IMR-90 (cell line): ENCODE measurements around the gene PKHD1. TPM values are rescaled to one million over a fixed set of nuclear protein-coding genes. Genes with fewer than 3 reads are reported as not detected.

Source experiments
- ATAC-seq: fragments of 200-7000 bp; cut with Tn5 transposase; 2 replicates; pipeline ENCODE4 v1.9.1; 2020; ENCODE audit warnings: low read depth, mild to moderate bottlenecking, moderate library complexity
- BruUV-seq: library from RNA; stranded (reverse); fragments of 400-500 nt; replicated peaks from 2 replicates; lab custom pipeline; 2021; lab: Mats Ljungman, UMichigan
- CTCF ChIA-PET: fragments of 300-600 bp; formaldehyde crosslinking; extraction: SDS; loops from one replicate; lab custom pipeline; 2021; ENCODE audit warnings: antibody characterized with exemption; lab: Yijun Ruan, JAX
- POLR2A ChIA-PET: fragments of 300-600 bp; sonication (Branson Sonifier 250); formaldehyde crosslinking; loops from one replicate; lab custom pipeline; 2022; ENCODE audit warnings: antibody characterized with exemption; ENCODE audit not compliant: unreplicated experiment; lab: Charles Lee
- DNase-seq: peaks from one replicate; pipeline ENCODE4 v3.0.0; 2013
- H2AFZ ChIP-seq: replicated peaks from 2 replicates; pipeline ENCODE3; 2013; ENCODE audit warnings: low read length, mild to moderate bottlenecking; ENCODE audit not compliant: poor library complexity
- H2AK5ac ChIP-seq: 2 replicates; pipeline ENCODE4 v1.6.1; 2013; ENCODE audit warnings: low read depth, low read length, inconsistent platforms
- H2AK9ac ChIP-seq: replicated peaks from 2 replicates; pipeline ENCODE3; 2013; ENCODE audit warnings: mild to moderate bottlenecking, low read depth, low read length, moderate library complexity; ENCODE audit not compliant: poor library complexity
- H2BK120ac ChIP-seq: 2 replicates; pipeline ENCODE4 v1.6.1; 2013; ENCODE audit warnings: low read depth, low read length, inconsistent platforms
- H2BK15ac ChIP-seq: 3 replicates; pipeline ENCODE4 v1.6.1; 2013; ENCODE audit warnings: low read depth, low read length, inconsistent platforms
- H2BK20ac ChIP-seq: 2 replicates; pipeline ENCODE4 v1.6.1; 2013; ENCODE audit warnings: low read depth, mild to moderate bottlenecking, inconsistent platforms, low read length, moderate library complexity
- H2BK5ac ChIP-seq: 2 replicates; pipeline ENCODE4 v1.6.1; 2013; ENCODE audit warnings: mild to moderate bottlenecking, low read depth, low read length, inconsistent platforms; ENCODE audit not compliant: poor library complexity, severe bottlenecking
- H3K14ac ChIP-seq: replicated peaks from 2 replicates; pipeline ENCODE4 v1.6.1; 2013; ENCODE audit warnings: low read depth, low read length, inconsistent platforms
- H3K18ac ChIP-seq: 2 replicates; pipeline ENCODE4 v1.6.1; 2013; ENCODE audit warnings: low read depth, low read length, control low read depth
- H3K23ac ChIP-seq: 2 replicates; pipeline ENCODE4 v1.6.1; 2013; ENCODE audit warnings: low read depth, low read length, inconsistent platforms
- H3K27ac ChIP-seq: 2 replicates; pipeline ENCODE4 v1.5.1; 2013; ENCODE audit warnings: mild to moderate bottlenecking, control low read depth, low read length; ENCODE audit not compliant: insufficient read depth
- H3K27me3 ChIP-seq: 2 replicates; pipeline ENCODE4 v1.6.1; 2013; ENCODE audit warnings: low read length; ENCODE audit not compliant: control insufficient read depth, insufficient read depth
- H3K36me3 ChIP-seq: 2 replicates; pipeline ENCODE4 v1.6.1; 2013; ENCODE audit warnings: low read length, mixed read lengths; ENCODE audit not compliant: control insufficient read depth, insufficient read depth
- H3K4ac ChIP-seq: 2 replicates; pipeline ENCODE4 v1.6.1; 2013; ENCODE audit warnings: low read depth, low read length, inconsistent platforms
- H3K4me1 ChIP-seq: 2 replicates; pipeline ENCODE4 v1.6.1; 2013; ENCODE audit warnings: low read length, mixed read lengths; ENCODE audit not compliant: control insufficient read depth, insufficient read depth
- H3K4me2 ChIP-seq: 2 replicates; pipeline ENCODE4 v1.6.1; 2013; ENCODE audit warnings: low read depth, mild to moderate bottlenecking, control low read depth, low read length, moderate library complexity
- H3K4me3 ChIP-seq: 2 replicates; pipeline ENCODE4 v1.5.1; 2013; ENCODE audit warnings: low read depth, mild to moderate bottlenecking, control low read depth, low read length, moderate library complexity; ENCODE audit not compliant: insufficient read depth
- H3K56ac ChIP-seq: 2 replicates; pipeline ENCODE4 v1.6.1; 2013; ENCODE audit warnings: low read length, inconsistent platforms; ENCODE audit not compliant: insufficient read depth; ENCODE audit errors: extremely low read depth
- H3K79me1 ChIP-seq, 2 experiments: 2 replicates each; pipeline ENCODE4 v1.6.1; 2013; ENCODE audit warnings: low read length in 2 of 2, inconsistent platforms in 1 of 2, low read depth in 1 of 2
- H3K9ac ChIP-seq: 2 replicates; pipeline ENCODE4 v1.6.1; 2013; ENCODE audit warnings: low read depth, low read length, control low read depth
- H3K9me1 ChIP-seq: 2 replicates; pipeline ENCODE4 v1.6.1; 2013; ENCODE audit warnings: low read length, inconsistent platforms; ENCODE audit not compliant: insufficient read depth
- H3K9me3 ChIP-seq: 2 replicates; pipeline ENCODE4 v1.6.1; 2013; ENCODE audit warnings: low read length; ENCODE audit not compliant: control insufficient read depth, insufficient read depth
- H4K20me1 ChIP-seq: 2 replicates; pipeline ENCODE4 v1.6.1; 2013; ENCODE audit warnings: low read length, inconsistent platforms; ENCODE audit not compliant: insufficient read depth
- H4K5ac ChIP-seq: 2 replicates; pipeline ENCODE4 v1.6.1; 2013; ENCODE audit warnings: mild to moderate bottlenecking, low read depth, low read length, control low read depth
- H4K8ac ChIP-seq, 2 experiments: 2 replicates each; pipeline ENCODE4 v1.6.1; 2013; ENCODE audit warnings: low read depth in 2 of 2, low read length in 2 of 2, control low read depth in 1 of 2, inconsistent platforms in 1 of 2
- H4K91ac ChIP-seq: 2 replicates; pipeline ENCODE4 v1.6.1; 2013; ENCODE audit warnings: low read depth, low read length, inconsistent platforms; ENCODE audit not compliant: insufficient read depth
- CHD1 ChIP-seq: IDR thresholded peaks from 2 replicates; pipeline ENCODE4 v1.6.1; 2012; ENCODE audit warnings: low read depth, low read length, improper control_type of control experiment
- POLR2A ChIP-seq: IDR thresholded peaks from 2 replicates; pipeline ENCODE4 v1.6.1; 2012; ENCODE audit warnings: mild to moderate bottlenecking, low read depth, low read length
- WGBS, 2 experiments: methylation state at CpG; one replicate each; pipeline versions ENCODE4 v1.1.5 to v1.1.7; 2013; ENCODE audit warnings: missing lambda C conversion rate in 2 of 2; ENCODE audit not compliant: insufficient read length in 1 of 2; ENCODE audit errors: extremely low coverage in 2 of 2; 5-methylcytosine and 5-hydroxymethylcytosine counted together
- dilution Hi-C: fragments of 300-500 bp; cut with HindIII; formaldehyde crosslinking; loops from one replicate; pipeline ENCODE4 v1.14.3; 2018; ENCODE audit warnings: low sequenced_read_pairs; ENCODE audit not compliant: unreplicated experiment
- in situ Hi-C: fragments of 300-500 bp; cut with MboI; formaldehyde crosslinking; loops from 3 replicates; pipeline ENCODE4 v1.14.3; 2019; ENCODE audit warnings: low sequenced_read_pairs, inconsistent platforms, mixed read lengths
- intact Hi-C: fragments of 100-400 bp; cut with micrococcal nuclease; formaldehyde crosslinking; loops from 2 replicates; pipeline ENCODE4 v1.10.0; 2022
- polyA plus RNA-seq, 3 experiments: library from polyadenylated mRNA; depleted of rRNA; stranded (reverse); fragments of >200 nt; gene quantifications; 2 replicates each; pipeline ENCODE4 v1.2.3, GENCODE V29; 2012; ENCODE audit warnings: low replicate concordance in 1 of 3
- total RNA-seq: library from RNA; depleted of rRNA; stranded (reverse); fragments of >200 nt; gene quantifications from 2 replicates; pipeline ENCODE4 v1.2.3, GENCODE V29; 2012

The PKHD1 gene
- total and polyA plus RNA-seq, 2 of the 4 experiments (the other 2 are of a cell fraction) = not detected

GRCh38 chr6:51630011-51630410 lies 457.4 kb downstream of the PKHD1 start:
- intact Hi-C loops = no loop called here
- no peak overlapping the region for H2AK9ac ChIP-seq
- H3K9me1 ChIP-seq = no peaks in the 10 kb centered on the region
- H3K79me1 ChIP-seq = no peaks in the 10 kb centered on the region
- H2AK5ac ChIP-seq = no peak overlapping the region
- no peak overlapping the region for H2AFZ ChIP-seq
- H4K8ac ChIP-seq = no peak overlapping the region
- H3K36me3 ChIP-seq = no peaks in the 10 kb centered on the region
- H3K23ac ChIP-seq = no peak overlapping the region
- no peaks in the 10 kb centered on the region for H3K4me1 ChIP-seq
- H3K9ac ChIP-seq = no peak overlapping the region
- ATAC-seq (no peak), DNase-seq (no peak)
- BruUV-seq = no TSS peak
- H3K4me3 ChIP-seq = no peak overlapping the region
- no peak overlapping the region for H3K14ac ChIP-seq
- H4K5ac ChIP-seq = no peak overlapping the region
- H3K27ac ChIP-seq = no peak overlapping the region
- no peak overlapping the region for H3K18ac ChIP-seq
- H2BK5ac ChIP-seq = no peak overlapping the region
- no peak overlapping the region for H2BK20ac ChIP-seq
- POLR2A ChIA-PET = no interaction called here
- no peak overlapping the region for H2BK15ac ChIP-seq
- no peak overlapping the region for H2BK120ac ChIP-seq
- in situ Hi-C loops = no loop called here
- CTCF ChIA-PET = no interaction called here
- H3K9me3 ChIP-seq = no peaks in the 10 kb centered on the region
- TF ChIP-seq CHD1 (no peak), POLR2A (no peak)
- no peaks in the 10 kb centered on the region for H3K27me3 ChIP-seq
- H3K4ac ChIP-seq = no peak overlapping the region
- no peaks in the 10 kb centered on the region for H4K20me1 ChIP-seq
- H4K91ac ChIP-seq = no peak overlapping the region
- H3K4me2 ChIP-seq = no peak overlapping the region
- dilution Hi-C loops = no loop called here
- H3K56ac ChIP-seq = no peak overlapping the region
- WGBS, 2 experiments = no CpG with 5 or more reads among the region's 4 CpGs
